ENCODE data around the gene MAD2L2. TPM values are rescaled to one million over a fixed set of nuclear protein-coding genes. Genes with fewer than 3 reads are reported as not detected.

The MAD2L2 gene
- polyA plus RNA-seq, 2 of the 4 experiments (the other 2 are of a cell fraction): 31.2 to 32.5 TPM

DNA sequence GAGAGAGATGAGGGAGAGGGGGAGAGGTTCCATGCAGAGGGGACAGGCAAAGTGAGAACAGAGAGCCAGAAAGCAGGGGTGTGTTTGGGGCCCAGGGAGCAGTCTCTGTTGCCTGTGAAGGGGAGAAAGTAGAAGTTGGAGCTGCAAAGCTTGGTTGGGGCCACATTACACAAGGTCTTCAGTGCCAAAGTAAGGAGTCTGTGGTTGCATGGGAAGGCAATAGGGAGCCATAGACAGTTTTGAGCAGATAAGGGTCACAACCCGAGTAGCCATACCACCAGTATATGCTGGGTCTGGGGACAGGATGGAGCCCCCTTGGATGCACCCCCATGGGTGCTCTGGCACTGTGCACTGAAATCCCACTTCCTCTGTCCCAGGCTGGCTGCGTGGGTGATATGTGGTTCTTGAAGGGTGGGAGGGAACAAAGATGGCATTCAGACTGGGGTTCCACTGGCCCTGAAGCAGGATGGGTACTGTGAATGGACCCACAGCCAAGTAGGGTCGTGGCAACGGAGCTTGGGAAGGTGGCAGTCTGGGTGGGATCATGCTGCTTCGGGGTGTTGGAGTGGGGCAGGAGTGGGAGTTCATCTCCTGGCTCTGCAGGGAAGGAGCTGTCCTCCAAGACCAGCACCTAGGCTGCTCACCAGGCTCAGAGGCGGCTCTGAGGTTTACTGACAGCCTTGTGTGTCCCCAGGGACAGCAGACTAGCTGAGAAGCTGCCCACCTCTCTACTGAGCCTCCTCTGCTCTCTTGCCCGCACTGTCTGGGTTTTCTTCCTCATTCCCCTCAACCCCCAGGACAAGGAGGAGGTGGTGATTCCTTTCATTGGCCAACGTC, 22.6 kb upstream of the MAD2L2 start (continued):
- TF ChIP-seq, protein P1, sequence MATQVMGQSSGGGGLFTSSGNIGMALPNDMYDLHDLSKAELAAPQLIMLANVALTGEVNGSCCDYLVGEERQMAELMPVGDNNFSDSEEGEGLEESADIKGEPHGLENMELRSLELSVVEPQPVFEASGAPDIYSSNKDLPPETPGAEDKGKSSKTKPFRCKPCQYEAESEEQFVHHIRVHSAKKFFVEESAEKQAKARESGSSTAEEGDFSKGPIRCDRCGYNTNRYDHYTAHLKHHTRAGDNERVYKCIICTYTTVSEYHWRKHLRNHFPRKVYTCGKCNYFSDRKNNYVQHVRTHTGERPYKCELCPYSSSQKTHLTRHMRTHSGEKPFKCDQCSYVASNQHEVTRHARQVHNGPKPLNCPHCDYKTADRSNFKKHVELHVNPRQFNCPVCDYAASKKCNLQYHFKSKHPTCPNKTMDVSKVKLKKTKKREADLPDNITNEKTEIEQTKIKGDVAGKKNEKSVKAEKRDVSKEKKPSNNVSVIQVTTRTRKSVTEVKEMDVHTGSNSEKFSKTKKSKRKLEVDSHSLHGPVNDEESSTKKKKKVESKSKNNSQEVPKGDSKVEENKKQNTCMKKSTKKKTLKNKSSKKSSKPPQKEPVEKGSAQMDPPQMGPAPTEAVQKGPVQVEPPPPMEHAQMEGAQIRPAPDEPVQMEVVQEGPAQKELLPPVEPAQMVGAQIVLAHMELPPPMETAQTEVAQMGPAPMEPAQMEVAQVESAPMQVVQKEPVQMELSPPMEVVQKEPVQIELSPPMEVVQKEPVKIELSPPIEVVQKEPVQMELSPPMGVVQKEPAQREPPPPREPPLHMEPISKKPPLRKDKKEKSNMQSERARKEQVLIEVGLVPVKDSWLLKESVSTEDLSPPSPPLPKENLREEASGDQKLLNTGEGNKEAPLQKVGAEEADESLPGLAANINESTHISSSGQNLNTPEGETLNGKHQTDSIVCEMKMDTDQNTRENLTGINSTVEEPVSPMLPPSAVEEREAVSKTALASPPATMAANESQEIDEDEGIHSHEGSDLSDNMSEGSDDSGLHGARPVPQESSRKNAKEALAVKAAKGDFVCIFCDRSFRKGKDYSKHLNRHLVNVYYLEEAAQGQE (IDR thresholded peaks at IDR 0.05): no peak
- TF ChIP-seq FOXS1 (CRISPR knock-in tag; IDR thresholded peaks at IDR 0.05) (no peak), NR3C1 (IDR thresholded peaks at IDR 0.05) (no peak)

DNA sequence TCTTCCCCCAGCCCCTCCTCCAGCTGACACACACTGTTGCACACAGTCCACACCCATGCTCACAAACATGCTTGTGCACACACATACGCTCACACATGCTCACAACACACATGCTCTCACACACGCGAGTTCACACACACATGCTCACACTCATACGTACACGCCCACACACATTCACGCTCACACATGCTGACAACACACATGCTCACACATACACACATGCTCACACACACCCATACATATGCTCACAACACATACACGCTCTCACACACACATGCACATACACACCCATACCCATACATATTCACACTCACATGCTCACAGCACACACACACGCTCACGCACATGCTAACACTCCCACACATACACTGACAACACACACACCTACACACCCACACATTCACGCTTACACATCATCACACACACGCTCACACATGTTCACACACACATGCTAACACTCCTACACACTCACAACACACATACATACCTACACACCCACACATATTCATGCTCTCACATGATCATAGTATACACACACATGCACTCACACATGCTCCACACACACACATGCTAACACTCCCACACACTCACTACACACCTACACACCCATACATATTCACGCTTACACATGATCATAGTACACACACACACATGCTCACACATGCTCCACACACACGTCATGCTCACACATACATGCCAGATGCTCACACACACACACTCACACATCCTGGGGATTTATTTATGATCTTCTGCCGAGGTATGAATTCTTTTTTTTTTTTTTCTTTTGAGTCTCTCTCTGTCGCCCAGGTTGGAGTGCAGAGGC, 21.2 kb upstream of the MAD2L2 start:
- DNase-seq (ENCODE audit: low read depth in 1 of 2, low spot score in 1 of 2): no peak
- ATAC-seq: no peak
- Histone ChIP-seq H3K4me2 (no peak overlapping the region), H3K4me3 (no peak overlapping the region), H3K9me3 (no peaks in the 10 kb centered on the region), H3K27ac (no peak overlapping the region), H3K4me1 (no peaks in the 10 kb centered on the region)
- FAIRE-seq: no peak
- TF ChIP-seq FOSL2 (IDR thresholded peaks at IDR 0.05) (no peak), FOSL2 (CRISPR knock-in tag; IDR thresholded peaks at IDR 0.05) (no peak), HOXB5 (CRISPR knock-in tag; IDR thresholded peaks at IDR 0.05) (no peak)
- WGBS (ENCODE audit: missing lambda C conversion rate): 67% methylated on average over 15 of the region's 15 CpGs
- POLR2A ChIA-PET: no interaction called here
- CTCF ChIA-PET: interaction anchor here (0.6 to 2.7 kb wide), 2 partner anchors 18 to 46 kb away, joined by 3 to 9 read pairs; no protein-coding TSS in a partner anchor

DNA sequence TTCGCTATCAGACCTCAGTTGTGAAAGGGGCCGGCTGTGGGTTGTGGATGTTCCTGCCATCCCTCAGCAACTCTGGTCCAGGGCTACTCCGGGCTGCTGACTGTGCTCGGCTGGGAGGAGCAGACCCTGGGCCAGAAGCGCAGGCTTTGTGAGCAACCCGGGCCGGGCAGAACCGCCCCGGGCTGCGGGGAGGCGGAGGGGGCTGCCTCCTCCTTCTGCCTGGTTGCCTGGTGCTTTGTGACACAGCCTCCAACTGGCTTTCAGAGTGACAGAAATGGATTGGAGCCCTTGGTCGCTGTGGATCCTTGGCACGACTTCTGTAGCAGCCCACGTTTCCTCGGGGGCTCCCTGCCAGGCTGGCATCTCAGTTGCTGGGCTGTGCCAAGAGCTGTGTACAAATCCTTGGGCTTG, 20.6 kb upstream of the MAD2L2 start:
- CTCF ChIA-PET: no interaction called here
- no peaks in the 10 kb centered on the region for H3K9me3 ChIP-seq
- no peak overlapping the region for H3K27ac ChIP-seq
- H3K4me3 ChIP-seq: no peak overlapping the region
- DNase-seq (ENCODE audit: low read depth in 1 of 2, low spot score in 1 of 2) (no peak), FAIRE-seq (no peak), ATAC-seq (no peak)
- H3K4me2 ChIP-seq: no peak overlapping the region
- WGBS (ENCODE audit: missing lambda C conversion rate): 42% methylated on average over 10 of the region's 15 CpGs
- H3K4me1 ChIP-seq: no peaks in the 10 kb centered on the region
- POLR2A ChIA-PET: no interaction called here
- TF ChIP-seq HOXA7 (CRISPR knock-in tag; IDR thresholded peaks at IDR 0.05) (no peak), ZFP36 (IDR thresholded peaks at IDR 0.05; ENCODE audit: borderline replicate concordance, partially characterized antibody) (no peak), KDM5A (IDR thresholded peaks at IDR 0.05) (no peak), EHF (CRISPR knock-in tag; IDR thresholded peaks at IDR 0.05) (no peak), FOSB (CRISPR knock-in tag; IDR thresholded peaks at IDR 0.05) (no peak), FOSL2 (IDR thresholded peaks at IDR 0.05) (no peak), FOSL2 (CRISPR knock-in tag; IDR thresholded peaks at IDR 0.05) (no peak), CBX2 (IDR thresholded peaks at IDR 0.05; ENCODE audit: borderline replicate concordance, low read depth) (no peak)
- TF ChIP-seq, protein P2, sequence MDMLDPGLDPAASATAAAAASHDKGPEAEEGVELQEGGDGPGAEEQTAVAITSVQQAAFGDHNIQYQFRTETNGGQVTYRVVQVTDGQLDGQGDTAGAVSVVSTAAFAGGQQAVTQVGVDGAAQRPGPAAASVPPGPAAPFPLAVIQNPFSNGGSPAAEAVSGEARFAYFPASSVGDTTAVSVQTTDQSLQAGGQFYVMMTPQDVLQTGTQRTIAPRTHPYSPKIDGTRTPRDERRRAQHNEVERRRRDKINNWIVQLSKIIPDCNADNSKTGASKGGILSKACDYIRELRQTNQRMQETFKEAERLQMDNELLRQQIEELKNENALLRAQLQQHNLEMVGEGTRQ (IDR thresholded peaks at IDR 0.05): no peak
- TF ChIP-seq, protein P3, sequence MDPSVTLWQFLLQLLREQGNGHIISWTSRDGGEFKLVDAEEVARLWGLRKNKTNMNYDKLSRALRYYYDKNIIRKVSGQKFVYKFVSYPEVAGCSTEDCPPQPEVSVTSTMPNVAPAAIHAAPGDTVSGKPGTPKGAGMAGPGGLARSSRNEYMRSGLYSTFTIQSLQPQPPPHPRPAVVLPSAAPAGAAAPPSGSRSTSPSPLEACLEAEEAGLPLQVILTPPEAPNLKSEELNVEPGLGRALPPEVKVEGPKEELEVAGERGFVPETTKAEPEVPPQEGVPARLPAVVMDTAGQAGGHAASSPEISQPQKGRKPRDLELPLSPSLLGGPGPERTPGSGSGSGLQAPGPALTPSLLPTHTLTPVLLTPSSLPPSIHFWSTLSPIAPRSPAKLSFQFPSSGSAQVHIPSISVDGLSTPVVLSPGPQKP (IDR thresholded peaks at IDR 0.05; ENCODE audit: low read depth, low read length): no peak
